Stimulated activated CD8-positive, alpha-beta memory T cell treated with anti-CD3 and anti-CD28 coated beads, Interleukin-2, amount 100 ng/mL, for 1 hour (primary cell): ENCODE measurements around the gene HSPA12B.
"Not testable (repeated sequence)": the region's sequence is repeated elsewhere in the genome, so short reads cannot be mapped to it uniquely, and the experiment has no call there.

Experiments
- DNase-seq, 2 donors: peaks; one replicate each; pipeline ENCODE4 v3.0.0-alpha.2; 2020; ENCODE audit warnings: low read depth in 2 of 2

HSPA12B gene

DNA sequence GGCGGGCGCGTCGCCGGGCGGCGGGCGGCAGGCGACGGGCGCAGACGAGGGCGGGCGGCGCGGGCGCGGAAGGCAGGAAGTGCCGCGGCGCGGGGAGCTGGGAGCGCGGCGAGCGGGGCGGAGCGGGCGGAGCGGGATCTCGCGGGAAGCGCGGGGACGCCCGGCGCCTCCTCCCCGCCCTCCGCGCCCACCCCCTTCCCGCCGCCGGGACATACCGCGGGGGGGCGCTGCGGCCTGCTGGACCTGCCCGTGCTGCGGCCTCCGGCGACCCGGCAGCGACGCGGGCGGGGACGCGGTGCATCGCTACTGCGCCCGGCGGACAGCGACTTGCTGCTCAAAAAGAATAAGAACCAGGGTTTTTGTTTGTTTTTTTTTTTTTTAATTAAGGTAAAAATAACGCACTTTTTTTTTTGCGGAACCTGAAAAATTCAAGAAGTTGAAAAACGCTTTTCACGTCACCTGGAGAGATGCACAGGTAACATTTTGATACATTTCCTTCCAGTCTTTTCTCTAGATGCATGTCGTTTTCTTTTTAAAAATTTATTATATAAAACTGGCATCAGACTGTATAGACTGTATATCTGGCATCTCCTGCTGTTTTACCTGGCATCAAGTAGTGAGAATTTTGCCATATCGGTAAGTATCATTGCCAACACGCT, 54.3 kb downstream of the HSPA12B start, which contains the start of gene CENPB:
Gene CENPB (minus strand): TSS at position 76 of the 659 bp plus-strand sequence. CDS start 257 bp downstream, outside the sequence.
- peak; percentile 78 to 83 for DNase-seq

- DNase-seq = no peak
Measured at GRCh38 chr20:3787324-3788014, 55.0 kb downstream of the HSPA12B start.

DNA sequence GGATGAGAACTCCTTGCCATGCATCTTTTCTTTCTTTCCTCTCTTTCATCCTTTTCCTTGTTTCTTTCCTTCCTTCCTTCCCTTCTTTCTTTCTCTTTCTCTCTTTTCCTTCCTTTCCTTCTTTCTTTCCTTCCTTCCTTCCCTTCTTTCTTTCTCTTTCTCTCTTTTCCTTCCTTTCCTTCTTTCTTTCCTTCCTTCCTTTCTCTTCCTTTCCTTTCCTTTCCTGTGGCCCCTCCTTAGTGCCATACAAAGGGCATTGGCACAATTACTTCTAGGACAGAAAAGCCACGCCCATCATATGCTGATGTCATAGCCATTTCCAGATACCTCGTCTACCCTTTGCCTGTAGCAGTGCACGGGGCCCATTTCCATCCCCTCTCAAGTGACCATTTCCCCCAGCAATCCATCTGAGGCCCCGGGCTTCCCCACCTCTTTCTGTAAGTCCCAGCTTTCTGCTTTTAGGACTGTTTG, 56.2 kb downstream of the HSPA12B start:
- no peak for DNase-seq

GRCh38 chr20:3789201-3789600, 56.7 kb downstream of the HSPA12B start:
- not testable (repeated sequence) for DNase-seq

- not testable (repeated sequence) for DNase-seq
Measured at GRCh38 chr20:3794168-3794567, 61.7 kb downstream of the HSPA12B start.

DNA sequence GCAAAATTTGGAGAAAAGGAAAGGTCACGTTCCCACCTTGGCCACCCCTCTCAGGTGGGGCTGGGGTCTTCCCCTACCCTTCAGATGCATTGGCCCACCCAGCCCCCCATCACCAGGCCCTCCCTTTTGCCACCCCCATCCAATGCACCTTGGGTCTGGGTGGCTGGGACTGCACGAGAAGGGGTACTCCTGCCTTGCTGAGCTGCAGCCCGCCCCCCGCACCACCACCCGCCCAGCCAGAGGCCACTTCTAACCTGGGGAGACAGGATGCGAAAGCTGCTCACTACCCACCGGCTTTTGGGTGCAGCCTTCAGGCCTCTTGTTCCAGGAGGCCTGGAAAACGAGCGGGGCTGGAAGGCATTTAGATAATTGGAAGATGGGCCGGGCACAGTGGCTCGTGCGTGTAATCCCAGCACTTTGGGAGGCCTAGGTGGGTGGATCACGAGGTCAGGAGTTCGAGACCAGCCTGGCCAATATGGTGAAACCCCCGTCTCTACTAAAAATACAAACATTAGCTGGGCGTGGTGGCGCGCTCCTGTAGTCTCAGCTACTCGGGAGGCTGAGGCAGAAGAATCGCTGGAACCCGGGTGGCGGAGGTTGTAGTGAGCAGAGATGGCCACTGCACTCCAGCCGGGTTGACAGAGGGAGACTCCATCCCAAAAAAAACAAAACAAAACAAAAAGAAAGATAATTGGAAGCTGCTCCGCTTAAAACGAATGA, 62.4 kb downstream of the HSPA12B start:
- DNase-seq = no peak

DNA sequence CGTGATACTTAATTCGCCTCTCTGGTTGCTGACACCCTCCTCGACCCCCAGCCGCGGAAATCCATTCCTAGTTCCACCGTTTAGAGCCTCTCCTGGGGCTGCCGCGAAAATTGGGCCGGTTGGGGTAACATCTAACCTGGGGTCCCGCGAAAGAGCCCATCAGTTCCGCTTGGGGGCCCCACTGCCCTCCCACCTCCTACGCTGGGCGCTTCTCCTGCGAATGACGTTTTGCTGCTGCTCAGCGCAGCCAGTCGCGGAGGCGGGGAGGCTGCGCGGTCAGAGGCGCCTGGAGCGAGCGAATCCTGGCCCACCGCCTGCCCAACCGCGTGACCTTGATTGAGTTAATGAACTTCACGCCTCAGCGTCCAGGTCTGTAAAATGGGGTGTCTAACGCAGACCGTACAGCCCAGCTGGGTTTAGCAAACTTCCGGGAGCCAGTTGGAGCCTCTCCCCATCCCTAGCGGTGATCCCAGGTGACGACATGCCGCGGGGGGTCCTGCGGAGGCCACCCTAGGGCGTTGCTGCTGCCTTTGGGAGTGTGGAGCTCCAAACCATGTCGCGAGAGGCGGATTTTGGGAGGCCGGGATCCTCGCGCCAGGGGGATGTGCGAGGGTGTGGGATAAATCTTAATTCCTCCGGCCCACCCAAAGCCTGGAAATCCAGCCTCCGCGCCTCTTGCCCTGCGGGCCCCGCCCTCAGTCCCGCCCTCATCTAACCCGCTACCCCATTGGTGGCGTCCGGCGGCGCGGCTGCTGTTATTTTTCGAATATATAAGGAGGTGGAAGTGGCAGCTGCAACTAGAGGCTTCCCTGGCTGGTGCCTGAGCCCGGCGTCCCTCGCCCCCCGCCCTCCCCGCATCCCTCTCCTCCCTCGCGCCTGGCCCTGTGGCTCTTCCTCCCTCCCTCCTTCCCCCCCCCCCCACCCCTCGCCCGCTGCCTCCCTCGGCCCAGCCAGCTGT, 63.3 kb downstream of the HSPA12B start, which contains the start of gene CDC25B:
Gene CDC25B (plus strand): TSS at position 800 of the 958 bp plus-strand sequence. CDS start 222 bp downstream, outside the sequence.
- peak; percentile 76 to 84 for DNase-seq

GRCh38 chr20:3796477-3797225, 64.2 kb downstream of the HSPA12B start:
- DNase-seq = no peak

DNA sequence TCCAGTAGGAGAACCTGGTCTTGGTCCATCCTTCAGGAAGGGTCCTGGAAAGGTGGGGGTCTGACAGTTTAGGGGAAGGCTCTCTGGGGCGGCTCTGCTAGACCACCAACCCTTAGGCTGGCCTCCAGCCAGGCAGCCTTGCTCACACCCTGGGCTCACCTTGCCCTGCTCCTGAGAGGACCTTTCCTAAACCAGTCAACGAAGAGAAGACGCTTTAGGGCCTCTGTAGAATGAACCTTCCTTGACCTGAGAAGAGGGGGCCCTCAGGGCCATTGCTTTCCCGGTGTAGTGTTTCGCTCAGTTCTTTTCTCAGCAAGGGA, 64.7 kb downstream of the HSPA12B start:
- DNase-seq = no peak

DNA sequence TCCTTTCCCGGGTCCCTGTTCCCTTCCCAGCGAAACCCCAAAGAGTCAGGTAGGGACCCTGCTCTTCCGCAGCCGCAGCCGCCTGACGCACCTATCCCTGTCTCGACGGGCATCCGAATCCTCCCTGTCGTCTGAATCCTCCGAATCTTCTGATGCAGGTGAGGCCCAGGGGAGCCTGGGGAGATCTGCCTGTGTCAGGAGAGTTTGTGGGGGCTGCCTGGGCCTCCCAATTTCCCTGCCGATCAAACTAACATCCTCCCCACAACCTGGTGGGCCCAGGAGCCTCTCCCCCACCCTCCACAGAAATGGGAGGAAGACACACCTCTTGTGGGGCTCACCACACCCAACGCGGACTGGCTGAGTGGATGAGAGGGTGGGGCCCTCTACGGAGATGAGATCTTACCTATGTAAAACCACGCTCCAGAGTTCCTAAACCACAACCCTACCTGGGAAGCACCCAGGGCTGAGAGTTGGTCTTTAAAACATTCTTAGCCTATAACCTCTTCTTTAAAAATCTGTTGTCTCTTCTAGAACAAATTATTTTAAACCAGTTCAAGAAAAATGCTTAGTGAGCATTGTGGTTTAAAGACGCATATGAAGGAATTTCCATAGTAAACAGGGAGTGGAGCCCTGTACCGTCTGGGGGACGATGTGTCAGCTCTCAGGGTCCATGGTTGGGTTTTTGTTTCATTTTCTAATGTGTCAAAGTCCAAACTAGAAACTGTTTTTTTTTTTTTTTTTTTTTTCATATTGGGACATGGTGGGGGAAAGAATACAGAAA, 65.3 kb downstream of the HSPA12B start:
- DNase-seq = no peak

GRCh38 chr20:3798373-3798768, 65.9 kb downstream of the HSPA12B start:
- no peak for DNase-seq

GRCh38 chr20:3798908-3799248, 66.4 kb downstream of the HSPA12B start:
- DNase-seq = no peak

GRCh38 chr20:3800256-3800877, 67.9 kb downstream of the HSPA12B start:
- DNase-seq = no peak

DNA sequence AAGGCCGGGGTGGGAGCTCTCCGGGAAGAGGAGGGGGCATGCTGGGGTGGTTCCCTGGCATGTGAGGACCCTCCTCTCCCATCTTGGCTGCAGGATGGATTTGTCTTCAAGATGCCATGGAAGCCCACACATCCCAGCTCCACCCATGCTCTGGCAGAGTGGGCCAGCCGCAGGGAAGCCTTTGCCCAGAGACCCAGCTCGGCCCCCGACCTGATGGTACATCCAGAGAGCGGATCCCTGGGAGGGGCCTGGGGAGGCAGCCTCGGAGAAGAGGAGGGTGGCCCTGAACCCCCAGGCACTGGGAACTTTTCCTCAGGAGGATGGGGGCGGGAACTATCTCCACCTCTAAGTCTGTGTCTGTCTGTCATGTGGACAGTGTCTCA, 68.4 kb downstream of the HSPA12B start:
- DNase-seq = no peak

DNA sequence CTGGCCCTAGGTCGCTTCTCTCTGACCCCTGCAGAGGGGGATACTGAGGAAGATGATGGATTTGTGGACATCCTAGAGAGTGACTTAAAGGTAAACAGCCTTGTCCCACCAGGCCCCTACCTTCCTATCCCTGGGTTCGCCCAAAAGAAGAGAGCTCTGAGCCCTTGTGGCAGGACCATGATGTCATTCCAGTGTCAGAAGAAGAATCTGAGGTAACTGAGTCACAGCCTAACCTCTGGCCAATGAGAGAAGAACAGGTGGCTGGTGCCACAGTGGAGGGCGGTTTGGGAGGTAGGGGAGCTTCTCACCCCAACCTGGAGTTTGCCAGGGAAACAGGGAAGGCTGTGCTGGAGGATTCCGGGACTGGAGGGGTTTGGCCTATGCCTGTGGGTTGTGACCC, 68.8 kb downstream of the HSPA12B start:
- no peak for DNase-seq

GRCh38 chr20:3801846-3802245, 69.4 kb downstream of the HSPA12B start:
- DNase-seq = no peak
